ENCODE data around the gene ETFA. TPM values are rescaled to one million over a fixed set of nuclear protein-coding genes. Genes with fewer than 3 reads are reported as not detected.

The ETFA gene
- total and polyA plus RNA-seq, 10 of the 15 experiments (the other 5 are each of a cell fraction or from before 2014, with no cell fraction given), result 114 to 331 (median 152) TPM

DNA sequence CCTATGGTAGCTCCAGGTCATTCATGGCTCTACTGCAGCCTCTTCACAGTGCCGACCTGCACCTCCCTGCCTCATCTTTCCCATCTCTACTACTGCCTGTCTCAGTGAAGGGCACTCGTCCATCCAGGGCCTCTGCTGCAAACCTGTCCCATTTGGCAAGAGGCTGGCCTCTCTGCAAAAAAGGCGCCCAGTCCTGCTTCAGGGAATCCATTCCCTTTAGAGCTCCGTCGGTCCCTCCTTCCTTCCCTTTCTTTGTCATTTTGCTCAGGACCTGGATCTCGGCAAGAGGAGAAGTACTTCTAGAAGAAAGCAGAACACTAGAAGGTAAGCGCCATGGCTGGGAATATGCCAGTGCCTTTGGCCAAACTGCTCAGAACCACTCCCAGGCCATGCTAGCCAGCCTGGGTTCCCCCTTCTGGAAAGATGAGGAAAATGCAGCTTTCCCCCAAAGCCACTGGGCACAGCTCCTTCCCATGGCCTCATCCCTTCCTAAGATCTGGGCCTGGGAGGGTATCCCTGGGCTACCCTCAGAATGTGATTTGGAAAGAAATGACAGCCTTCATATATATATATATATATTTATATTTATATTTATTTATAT is 18.9 kb upstream of the ETFA start:
- BruUV-seq (replicated peaks), result no TSS peak
- no peaks in the 10 kb centered on the region for H3K9me3 ChIP-seq (replicated peaks; ENCODE audit: control insufficient read depth, insufficient read depth, low read length)
- in situ Hi-C loops (cut with MboI), result no loop called here
- CTCF ChIA-PET, result interaction anchor here (0.9 to 1.5 kb wide), 6 partner anchors 15 to 144 kb away, joined by 3 to 7 read pairs (median 4); no protein-coding TSS in a partner anchor
- SMC1A ChIA-PET (ENCODE audit: uncharacterized antibody, unreplicated experiment), result interaction anchor here (1.1 to 1.5 kb wide), 2 partner anchors 139 to 145 kb away, joined by 3 to 4 read pairs; no protein-coding TSS in a partner anchor
- H3K79me2 ChIP-seq (ENCODE audit: control insufficient read depth, insufficient read depth, low read length), result no peaks in the 10 kb centered on the region
- no peaks in the 10 kb centered on the region for H3K36me3 ChIP-seq (ENCODE audit: control insufficient read depth in 2 of 2, insufficient read depth in 2 of 2, low read length in 1 of 2)
- intact Hi-C loops (cut with micrococcal nuclease; ENCODE audit: unreplicated experiment), result loop anchor here (5.0 kb wide), 1 partner anchor 93 kb away; no protein-coding TSS in a partner anchor
- H3K4me2 ChIP-seq (ENCODE audit: control insufficient read depth, insufficient read depth), result no peak overlapping the region
- ATAC-seq (no peak), DNase-seq (ENCODE audit: low read depth, low spot score) (no peak), FAIRE-seq (no peak)
- WGBS (ENCODE audit: insufficient coverage, insufficient replicate concordance, low lambda C conversion rate, missing lambda C conversion rate), result 65% methylated on average over 7 of the region's 7 CpGs
- POLR2A ChIA-PET, result no interaction called here
- no peak for TF ChIP-seq SP1 (IDR thresholded peaks at IDR 0.05; ENCODE audit: low read depth, low read length)
- no peak for TF ChIP-seq SMC3 (IDR thresholded peaks at IDR 0.05; ENCODE audit: borderline replicate concordance, low read length)
- TF ChIP-seq, protein P1, sequence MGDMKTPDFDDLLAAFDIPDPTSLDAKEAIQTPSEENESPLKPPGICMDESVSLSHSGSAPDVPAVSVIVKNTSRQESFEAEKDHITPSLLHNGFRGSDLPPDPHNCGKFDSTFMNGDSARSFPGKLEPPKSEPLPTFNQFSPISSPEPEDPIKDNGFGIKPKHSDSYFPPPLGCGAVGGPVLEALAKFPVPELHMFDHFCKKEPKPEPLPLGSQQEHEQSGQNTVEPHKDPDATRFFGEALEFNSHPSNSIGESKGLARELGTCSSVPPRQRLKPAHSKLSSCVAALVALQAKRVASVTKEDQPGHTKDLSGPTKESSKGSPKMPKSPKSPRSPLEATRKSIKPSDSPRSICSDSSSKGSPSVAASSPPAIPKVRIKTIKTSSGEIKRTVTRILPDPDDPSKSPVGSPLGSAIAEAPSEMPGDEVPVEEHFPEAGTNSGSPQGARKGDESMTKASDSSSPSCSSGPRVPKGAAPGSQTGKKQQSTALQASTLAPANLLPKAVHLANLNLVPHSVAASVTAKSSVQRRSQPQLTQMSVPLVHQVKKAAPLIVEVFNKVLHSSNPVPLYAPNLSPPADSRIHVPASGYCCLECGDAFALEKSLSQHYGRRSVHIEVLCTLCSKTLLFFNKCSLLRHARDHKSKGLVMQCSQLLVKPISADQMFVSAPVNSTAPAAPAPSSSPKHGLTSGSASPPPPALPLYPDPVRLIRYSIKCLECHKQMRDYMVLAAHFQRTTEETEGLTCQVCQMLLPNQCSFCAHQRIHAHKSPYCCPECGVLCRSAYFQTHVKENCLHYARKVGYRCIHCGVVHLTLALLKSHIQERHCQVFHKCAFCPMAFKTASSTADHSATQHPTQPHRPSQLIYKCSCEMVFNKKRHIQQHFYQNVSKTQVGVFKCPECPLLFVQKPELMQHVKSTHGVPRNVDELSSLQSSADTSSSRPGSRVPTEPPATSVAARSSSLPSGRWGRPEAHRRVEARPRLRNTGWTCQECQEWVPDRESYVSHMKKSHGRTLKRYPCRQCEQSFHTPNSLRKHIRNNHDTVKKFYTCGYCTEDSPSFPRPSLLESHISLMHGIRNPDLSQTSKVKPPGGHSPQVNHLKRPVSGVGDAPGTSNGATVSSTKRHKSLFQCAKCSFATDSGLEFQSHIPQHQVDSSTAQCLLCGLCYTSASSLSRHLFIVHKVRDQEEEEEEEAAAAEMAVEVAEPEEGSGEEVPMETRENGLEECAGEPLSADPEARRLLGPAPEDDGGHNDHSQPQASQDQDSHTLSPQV (IDR thresholded peaks at IDR 0.05), result no peak
- TF ChIP-seq FOS (IDR thresholded peaks at IDR 0.05; ENCODE audit: borderline replicate concordance, extremely low read depth, insufficient read length), result no peak
- TF ChIP-seq STAT1 (conservative IDR thresholded peaks at IDR 0.05), result no peak
- no peak for TF ChIP-seq SIN3A (IDR thresholded peaks at IDR 0.05; ENCODE audit: low read depth, low read length)
- no peak for TF ChIP-seq CHD2 (IDR thresholded peaks at IDR 0.05; ENCODE audit: borderline replicate concordance, low read depth, low read length)
- peak; percentile 29; the same call in 1 of the 2 replicates for TF ChIP-seq RAD21 (IDR thresholded peaks at IDR 0.05; ENCODE audit: insufficient read depth, low read depth, low read length)
- TF ChIP-seq, protein P2, sequence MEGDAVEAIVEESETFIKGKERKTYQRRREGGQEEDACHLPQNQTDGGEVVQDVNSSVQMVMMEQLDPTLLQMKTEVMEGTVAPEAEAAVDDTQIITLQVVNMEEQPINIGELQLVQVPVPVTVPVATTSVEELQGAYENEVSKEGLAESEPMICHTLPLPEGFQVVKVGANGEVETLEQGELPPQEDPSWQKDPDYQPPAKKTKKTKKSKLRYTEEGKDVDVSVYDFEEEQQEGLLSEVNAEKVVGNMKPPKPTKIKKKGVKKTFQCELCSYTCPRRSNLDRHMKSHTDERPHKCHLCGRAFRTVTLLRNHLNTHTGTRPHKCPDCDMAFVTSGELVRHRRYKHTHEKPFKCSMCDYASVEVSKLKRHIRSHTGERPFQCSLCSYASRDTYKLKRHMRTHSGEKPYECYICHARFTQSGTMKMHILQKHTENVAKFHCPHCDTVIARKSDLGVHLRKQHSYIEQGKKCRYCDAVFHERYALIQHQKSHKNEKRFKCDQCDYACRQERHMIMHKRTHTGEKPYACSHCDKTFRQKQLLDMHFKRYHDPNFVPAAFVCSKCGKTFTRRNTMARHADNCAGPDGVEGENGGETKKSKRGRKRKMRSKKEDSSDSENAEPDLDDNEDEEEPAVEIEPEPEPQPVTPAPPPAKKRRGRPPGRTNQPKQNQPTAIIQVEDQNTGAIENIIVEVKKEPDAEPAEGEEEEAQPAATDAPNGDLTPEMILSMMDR (IDR thresholded peaks at IDR 0.05 in 2 of 3, conservative IDR thresholded peaks at IDR 0.05 in 1 of 3; ENCODE audit: control insufficient read depth in 2 of 3, extremely low read depth in 1 of 3, insufficient read depth in 1 of 3, low read depth in 3 of 3, low read length in 3 of 3), result peak in 2 of 3 experiments; percentile 41 to 47; a peak in 3 of 6 replicates
- TF ChIP-seq RBBP5 (conservative IDR thresholded peaks at IDR 0.05), result no peak
- no peak overlapping the region for H3K9ac ChIP-seq (ENCODE audit: control insufficient read depth, insufficient read depth, low read length)
- H3K4me3 ChIP-seq, result no peak overlapping the region
- peaks cover 0 to 5% of the 10 kb centered on the region in 2 experiments; a peak in 2 of 4 replicates for H3K27me3 ChIP-seq (replicated peaks in 1 of 2; ENCODE audit: control insufficient read depth in 2 of 2, insufficient read depth in 2 of 2, low read length in 1 of 2)
- no peak overlapping the region for H2AFZ ChIP-seq (ENCODE audit: control insufficient read depth, low read depth, low read length)
- no peaks in the 10 kb centered on the region; the same call in 1 of the 2 replicates for H3K4me1 ChIP-seq (ENCODE audit: control insufficient read depth, insufficient read depth, low read length)
- H4K20me1 ChIP-seq (ENCODE audit: control insufficient read depth, insufficient read depth), result no peaks in the 10 kb centered on the region
- no peak overlapping the region for H3K27ac ChIP-seq (ENCODE audit: control insufficient read depth, insufficient read depth)
- RAD21 ChIA-PET (ENCODE audit: unreplicated experiment), result interaction anchor here (1.0 kb wide), 1 partner anchor 24 kb away, joined by 3 read pairs; no protein-coding TSS in a partner anchor

Data from GM12878 (cell line).